Mesendoderm (in vitro differentiated cells): ENCODE results near the gene SLC25A30.
"Not testable (repeated sequence)": the region's sequence is repeated elsewhere in the genome, so short reads cannot be mapped to it uniquely, and the experiment has no call there.

Source experiments
- DNase-seq: peaks from one replicate; pipeline ENCODE4 v3.0.0; 2013
- H2AK5ac ChIP-seq: 2 replicates; pipeline ENCODE4 v1.6.1; 2013; ENCODE audit warnings: low read length, inconsistent platforms
- H2BK120ac ChIP-seq: 2 replicates; pipeline ENCODE4 v1.6.1; 2013; ENCODE audit warnings: low read depth, mild to moderate bottlenecking, low read length, moderate library complexity, mixed read lengths
- H2BK15ac ChIP-seq: replicated peaks from 2 replicates; pipeline ENCODE4 v1.6.1; 2013; ENCODE audit warnings: low read depth, mild to moderate bottlenecking, moderate library complexity
- H2BK5ac ChIP-seq: 2 replicates; pipeline ENCODE4 v1.6.1; 2013; ENCODE audit warnings: low read length, inconsistent platforms
- H3K18ac ChIP-seq: 2 replicates; pipeline ENCODE4 v1.6.1; 2013; ENCODE audit warnings: mild to moderate bottlenecking, low read length, mixed read lengths
- H3K23ac ChIP-seq: one replicate; pipeline ENCODE4 v1.6.1; 2013; ENCODE audit warnings: low read length
- H3K27ac ChIP-seq: 2 replicates; pipeline ENCODE4 v1.5.1; 2013; ENCODE audit warnings: low read depth, mild to moderate bottlenecking, inconsistent platforms, low read length, moderate library complexity
- H3K27me3 ChIP-seq: 2 replicates; pipeline ENCODE4 v1.6.1; 2013; ENCODE audit warnings: low read length, control low read depth, mild to moderate bottlenecking, inconsistent platforms; ENCODE audit not compliant: insufficient read depth, poor library complexity
- H3K36me3 ChIP-seq: 2 replicates; pipeline ENCODE4 v1.6.1; 2013; ENCODE audit warnings: low read length, inconsistent platforms; ENCODE audit not compliant: control insufficient read depth, insufficient read depth
- H3K4ac ChIP-seq: one replicate; pipeline ENCODE4 v1.6.1; 2013; ENCODE audit warnings: low read depth, mild to moderate bottlenecking, low read length, moderate library complexity
- H3K4me1 ChIP-seq: 2 replicates; pipeline ENCODE4 v1.6.1; 2013; ENCODE audit warnings: low read depth, low read length, inconsistent platforms; ENCODE audit not compliant: control insufficient read depth
- H3K4me2 ChIP-seq: 2 replicates; pipeline ENCODE4 v1.6.1; 2013; ENCODE audit warnings: low read length
- H3K4me3 ChIP-seq: 2 replicates; pipeline ENCODE4 v1.5.1; 2013; ENCODE audit warnings: mild to moderate bottlenecking, low read length
- H3K56ac ChIP-seq: one replicate; pipeline ENCODE4 v1.6.1; 2013; ENCODE audit warnings: low read length
- H3K79me1 ChIP-seq: 2 replicates; pipeline ENCODE4 v1.6.1; 2013; ENCODE audit warnings: low read length, inconsistent platforms
- H3K79me2 ChIP-seq: 2 replicates; pipeline ENCODE4 v1.6.1; 2013; ENCODE audit warnings: mild to moderate bottlenecking, low read length; ENCODE audit not compliant: control insufficient read depth, insufficient read depth
- H3K9ac ChIP-seq: 2 replicates; pipeline ENCODE4 v1.6.1; 2013; ENCODE audit warnings: low read length, inconsistent platforms
- H4K5ac ChIP-seq: one replicate; pipeline ENCODE4 v1.6.1; 2013; ENCODE audit warnings: low read length
- H4K8ac ChIP-seq: one replicate; pipeline ENCODE4 v1.6.1; 2013; ENCODE audit warnings: low read depth, mild to moderate bottlenecking, control low read depth, low read length, moderate library complexity
- WGBS: extraction: QIAGEN DNeasy Blood & Tissue Kit; methylation state at CpG from one replicate; pipeline ENCODE4 v1.1.7; 2013; ENCODE audit warnings: low lambda C conversion rate, missing lambda C conversion rate; ENCODE audit not compliant: insufficient coverage; ENCODE audit errors: extremely low coverage; 5-methylcytosine and 5-hydroxymethylcytosine counted together

SLC25A30 gene

DNA sequence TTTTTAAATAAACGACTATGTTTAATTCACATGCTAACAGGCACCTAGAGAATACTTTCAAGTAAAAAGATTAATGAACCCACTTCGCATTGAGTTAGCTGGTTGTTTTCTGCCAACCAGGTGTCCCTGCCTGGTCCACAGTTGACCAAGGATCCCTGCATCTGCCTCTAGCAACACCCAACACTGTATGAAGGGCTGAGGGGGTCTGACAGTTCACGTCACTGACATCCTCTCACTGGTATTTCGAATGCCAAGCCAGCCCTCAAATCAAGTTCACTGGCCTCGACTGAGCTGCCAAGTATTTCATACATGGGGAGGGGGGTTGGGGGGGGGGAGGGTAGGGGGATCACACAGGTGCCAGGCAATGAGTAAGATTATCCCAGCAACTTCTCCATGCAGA, 25.4 kb downstream of the SLC25A30 start:
- H3K27ac ChIP-seq, result no peak overlapping the region
- no peaks in the 10 kb centered on the region for H3K27me3 ChIP-seq
- H3K4me1 ChIP-seq, result peaks cover 4% of the 10 kb centered on the region
- H4K5ac ChIP-seq, result no peak overlapping the region
- H4K8ac ChIP-seq, result no peak overlapping the region
- H3K79me1 ChIP-seq, result no peaks in the 10 kb centered on the region
- H3K4me2 ChIP-seq, result no peak overlapping the region
- H3K36me3 ChIP-seq, result no peaks in the 10 kb centered on the region
- H3K56ac ChIP-seq, result no peak overlapping the region
- H3K4ac ChIP-seq, result no peak overlapping the region
- H3K79me2 ChIP-seq, result no peaks in the 10 kb centered on the region
- H3K18ac ChIP-seq, result no peak overlapping the region
- no peak overlapping the region for H2BK120ac ChIP-seq
- H3K4me3 ChIP-seq, result no peak overlapping the region
- H3K23ac ChIP-seq, result no peak overlapping the region
- DNase-seq, result no peak
- H2AK5ac ChIP-seq, result no peak overlapping the region
- no peak overlapping the region for H2BK15ac ChIP-seq
- no peak overlapping the region for H2BK5ac ChIP-seq
- H3K9ac ChIP-seq, result no peak overlapping the region
- WGBS, result no CpG with 5 or more reads among the region's 5 CpGs

- H3K27me3 ChIP-seq, result no peaks in the 10 kb centered on the region
- no peak overlapping the region for H2BK120ac ChIP-seq
- no peak overlapping the region for H3K27ac ChIP-seq
- H4K5ac ChIP-seq, result no peak overlapping the region
- WGBS, result no CpG with 5 or more reads among the region's 6 CpGs
- no peaks in the 10 kb centered on the region for H3K79me1 ChIP-seq
- H3K9ac ChIP-seq, result no peak overlapping the region
- H2BK5ac ChIP-seq, result no peak overlapping the region
- H3K18ac ChIP-seq, result no peak overlapping the region
- no peak overlapping the region for H2AK5ac ChIP-seq
- H3K79me2 ChIP-seq, result no peaks in the 10 kb centered on the region
- no peak overlapping the region for H3K4me3 ChIP-seq
- no peak overlapping the region for H4K8ac ChIP-seq
- H3K4ac ChIP-seq, result no peak overlapping the region
- no peaks in the 10 kb centered on the region for H3K36me3 ChIP-seq
- no peak overlapping the region for H2BK15ac ChIP-seq
- peaks cover 4% of the 10 kb centered on the region for H3K4me1 ChIP-seq
- H3K4me2 ChIP-seq, result no peak overlapping the region
- DNase-seq, result no peak
- no peak overlapping the region for H3K56ac ChIP-seq
- H3K23ac ChIP-seq, result no peak overlapping the region
Measured at GRCh38 chr13:45391926-45392325, 26.2 kb downstream of the SLC25A30 start.

DNA sequence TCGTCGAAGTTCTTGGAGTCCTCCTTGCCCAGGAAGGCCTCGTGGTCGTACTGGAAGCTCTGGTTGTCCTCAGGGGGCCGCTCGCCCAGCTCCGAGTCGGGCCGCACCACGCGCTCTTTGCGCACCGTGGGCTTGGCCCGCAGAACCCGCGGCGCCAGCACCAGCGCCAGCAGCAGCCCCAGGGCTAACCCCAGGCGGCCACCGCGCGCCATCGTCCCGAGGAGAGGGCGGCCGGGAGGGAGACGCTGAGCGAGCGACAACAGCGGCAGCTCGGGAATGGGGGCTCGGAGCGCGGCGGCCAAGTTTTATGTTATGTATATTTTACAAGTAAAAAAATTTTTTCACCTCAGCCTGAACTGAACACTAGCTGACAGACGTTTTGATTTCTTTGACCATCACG, 27.0 kb downstream of the SLC25A30 start:
- not testable (repeated sequence) for H3K79me1 ChIP-seq, H3K79me2 ChIP-seq, H3K18ac ChIP-seq, H3K9ac ChIP-seq, H3K4me2 ChIP-seq, H2AK5ac ChIP-seq, DNase-seq, H2BK15ac ChIP-seq, H2BK5ac ChIP-seq, H3K36me3 ChIP-seq, H3K23ac ChIP-seq, H3K4ac ChIP-seq, H3K56ac ChIP-seq, H3K27me3 ChIP-seq, H3K27ac ChIP-seq, H4K8ac ChIP-seq, H4K5ac ChIP-seq, H2BK120ac ChIP-seq, H3K4me3 ChIP-seq, H3K4me1 ChIP-seq
- WGBS, result no CpG with 5 or more reads among the region's 37 CpGs

DNA sequence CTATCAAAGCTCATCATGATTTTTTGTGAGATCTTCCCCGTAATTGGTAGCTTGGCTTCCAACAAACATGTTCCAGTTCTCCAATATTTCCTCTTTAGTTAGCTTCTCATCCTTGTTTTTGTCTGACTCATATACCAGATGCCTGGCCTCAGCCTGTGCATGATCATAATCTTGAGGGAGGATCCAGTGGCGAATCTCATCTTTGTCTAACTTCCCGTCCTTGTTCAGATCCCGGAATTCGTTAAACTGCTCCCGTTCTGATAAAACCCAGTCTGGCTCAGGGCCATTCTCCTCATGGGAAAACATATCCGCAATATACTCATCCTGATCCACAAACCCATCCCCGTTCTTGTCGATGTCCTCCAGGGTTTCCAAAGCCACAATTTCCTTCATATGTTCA, 27.8 kb downstream of the SLC25A30 start:
- H3K27me3 ChIP-seq, H3K4me3 ChIP-seq, H3K4me2 ChIP-seq, H3K4ac ChIP-seq, H4K8ac ChIP-seq, H3K56ac ChIP-seq, H3K23ac ChIP-seq, H3K79me1 ChIP-seq, H3K36me3 ChIP-seq, H3K9ac ChIP-seq, H3K79me2 ChIP-seq, H2BK120ac ChIP-seq, DNase-seq, H2AK5ac ChIP-seq, H4K5ac ChIP-seq, H2BK15ac ChIP-seq, H2BK5ac ChIP-seq, H3K4me1 ChIP-seq, H3K18ac ChIP-seq, H3K27ac ChIP-seq: not testable (repeated sequence)
- WGBS, result no CpG with 5 or more reads among the region's 9 CpGs

- Histone ChIP-seq H3K79me1 (no peaks in the 10 kb centered on the region), H3K9ac (no peak overlapping the region), H3K4me3 (no peak overlapping the region), H3K23ac (no peak overlapping the region), H3K4me2 (no peak overlapping the region), H3K27ac (no peak overlapping the region), H3K18ac (no peak overlapping the region), H4K5ac (no peak overlapping the region), H2BK120ac (no peak overlapping the region), H3K36me3 (no peaks in the 10 kb centered on the region), H3K4ac (no peak overlapping the region), H2BK5ac (no peak overlapping the region), H3K27me3 (no peaks in the 10 kb centered on the region), H3K4me1 (no peaks in the 10 kb centered on the region), H2AK5ac (no peak overlapping the region), H4K8ac (no peak overlapping the region), H2BK15ac (no peak overlapping the region), H3K79me2 (no peaks in the 10 kb centered on the region), H3K56ac (no peak overlapping the region)
- DNase-seq, result no peak
- no CpG with 5 or more reads among the region's 4 CpGs for WGBS
Measured at GRCh38 chr13:45388664-45389063, 29.5 kb downstream of the SLC25A30 start.

GRCh38 chr13:45386892-45387575, 31.1 kb downstream of the SLC25A30 start:
- not testable (repeated sequence) for H3K23ac ChIP-seq, H4K8ac ChIP-seq, DNase-seq, H3K4me3 ChIP-seq, H3K4me2 ChIP-seq, H3K18ac ChIP-seq, H3K79me1 ChIP-seq, H3K9ac ChIP-seq, H4K5ac ChIP-seq, H2BK120ac ChIP-seq, H2BK5ac ChIP-seq, H3K4me1 ChIP-seq, H3K79me2 ChIP-seq, H3K4ac ChIP-seq, H3K27me3 ChIP-seq, H3K27ac ChIP-seq, H3K36me3 ChIP-seq, H2AK5ac ChIP-seq, H2BK15ac ChIP-seq, H3K56ac ChIP-seq
- WGBS, result no CpG with 5 or more reads among the region's 17 CpGs
